Activated CD4-positive, alpha-beta T cell treated with anti-CD3 and anti-CD28 coated beads for 48 hours (primary cell): ENCODE data around the gene SLC2A4RG.

Experiments used
- DNase-seq: peaks from one replicate; pipeline ENCODE4 v3.0.0-alpha.2; 2020

Gene SLC2A4RG

GRCh38 chr20:63741676-63742380 is 2.3 kb downstream of the SLC2A4RG start:
- DNase-seq: no peak

DNA sequence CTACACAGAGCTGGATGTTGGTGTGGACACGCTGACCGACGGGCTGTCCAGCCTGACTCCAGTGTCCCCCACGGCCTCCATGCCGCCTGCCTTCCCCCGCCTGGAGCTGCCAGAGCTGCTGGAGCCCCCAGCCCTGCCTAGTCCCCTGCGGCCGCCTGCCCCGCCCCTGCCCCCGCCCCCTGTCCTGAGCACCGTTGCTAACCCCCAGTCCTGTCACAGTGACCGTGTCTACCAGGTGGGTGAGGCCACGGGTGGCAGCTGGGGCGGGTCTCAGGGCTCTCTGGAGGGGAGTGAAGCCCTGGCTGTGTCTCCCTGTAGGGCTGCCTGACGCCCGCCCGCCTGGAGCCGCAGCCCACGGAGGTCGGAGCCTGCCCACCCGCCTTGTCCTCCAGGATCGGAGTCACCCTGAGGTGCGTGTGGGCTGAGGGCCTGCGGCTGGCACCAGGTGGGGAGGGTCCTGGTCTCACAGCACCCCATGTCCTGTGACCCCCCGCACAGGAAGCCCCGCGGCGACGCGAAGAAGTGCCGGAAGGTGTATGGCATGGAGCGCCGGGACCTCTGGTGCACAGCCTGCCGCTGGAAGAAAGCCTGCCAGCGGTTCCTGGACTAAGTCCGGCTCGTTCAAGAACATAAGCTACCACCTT is 2.9 kb downstream of the SLC2A4RG start:
- DNase-seq: no peak

DNA sequence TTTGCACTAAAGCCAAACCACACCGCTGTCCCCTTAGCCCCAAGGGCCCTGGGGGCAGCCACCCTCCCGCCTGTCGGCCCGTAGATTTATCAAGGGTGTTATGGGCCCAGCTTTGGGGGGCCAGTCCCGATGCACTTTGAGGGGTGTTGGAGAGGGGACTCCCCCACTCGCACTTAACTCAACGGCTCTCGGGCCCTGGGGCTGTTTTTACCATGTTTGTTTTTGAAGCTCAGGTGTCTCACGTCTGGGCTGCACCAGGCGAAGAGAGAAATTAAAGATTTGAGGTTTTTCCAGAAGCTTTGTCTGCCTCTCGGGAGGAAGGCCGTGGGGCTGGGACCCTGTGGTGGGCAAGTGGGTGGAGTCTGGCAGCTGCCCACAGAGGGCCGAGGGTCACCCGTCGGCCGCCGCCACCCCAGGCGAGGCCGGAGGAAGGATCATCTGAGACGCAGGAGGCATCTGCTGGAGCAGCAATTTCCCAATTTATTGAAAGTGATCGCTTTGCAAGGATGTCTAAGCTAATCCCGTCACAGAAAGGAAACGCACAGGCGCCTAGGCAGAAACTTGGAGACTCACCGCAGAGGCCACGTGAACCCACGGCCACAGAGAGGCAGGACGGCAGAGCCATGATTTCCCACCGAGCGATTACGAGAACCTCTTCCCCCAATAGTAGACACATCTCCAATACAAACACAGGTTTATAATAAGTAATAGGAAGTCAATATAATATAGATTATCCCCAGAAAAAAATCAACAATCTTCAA is 3.8 kb downstream of the SLC2A4RG start:
- DNase-seq: no peak

GRCh38 chr20:63744158-63744557 is 4.6 kb downstream of the SLC2A4RG start:
- DNase-seq: no peak

DNA sequence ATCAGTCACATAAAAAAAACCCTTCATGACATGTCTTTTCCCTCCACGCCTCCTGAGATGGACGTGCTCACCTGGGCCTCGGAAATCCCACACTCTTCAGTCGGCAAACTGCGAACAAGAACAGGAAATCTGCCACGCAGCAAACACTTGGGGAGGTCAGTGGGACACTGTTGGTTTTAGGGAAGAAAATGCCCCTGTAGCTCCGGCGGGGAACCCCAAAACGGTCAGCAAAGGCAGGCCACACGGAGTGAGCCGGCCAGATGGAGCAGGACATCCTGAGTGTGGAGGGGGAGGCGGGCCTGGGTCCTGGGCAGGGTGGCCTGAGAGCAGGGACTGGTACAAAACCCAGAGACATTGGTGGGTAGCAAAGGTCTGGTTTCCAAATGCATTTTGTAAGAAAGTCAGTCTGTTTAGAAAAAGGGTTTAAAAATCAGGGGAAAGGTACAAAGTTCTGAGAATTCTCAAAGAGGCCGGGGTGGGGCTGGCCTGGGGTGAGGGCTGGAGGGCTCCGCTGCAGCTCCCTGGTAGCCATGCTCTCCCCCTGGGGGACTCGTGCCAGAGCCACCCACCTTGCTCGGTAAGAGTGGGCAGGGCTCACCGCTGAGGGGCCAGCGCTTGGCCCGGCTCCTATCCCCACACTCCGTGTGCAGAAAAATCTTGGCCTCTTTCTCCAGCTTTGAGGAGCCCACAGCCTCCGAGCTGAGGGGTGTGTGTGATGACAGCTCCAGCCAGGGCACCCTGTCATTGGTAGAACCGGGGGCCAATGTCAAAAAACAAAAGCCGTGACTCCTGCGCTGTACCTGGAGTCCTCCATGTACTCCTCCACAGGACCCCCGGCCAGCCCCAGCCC is 5.2 kb downstream of the SLC2A4RG start:
- no peak for DNase-seq

DNA sequence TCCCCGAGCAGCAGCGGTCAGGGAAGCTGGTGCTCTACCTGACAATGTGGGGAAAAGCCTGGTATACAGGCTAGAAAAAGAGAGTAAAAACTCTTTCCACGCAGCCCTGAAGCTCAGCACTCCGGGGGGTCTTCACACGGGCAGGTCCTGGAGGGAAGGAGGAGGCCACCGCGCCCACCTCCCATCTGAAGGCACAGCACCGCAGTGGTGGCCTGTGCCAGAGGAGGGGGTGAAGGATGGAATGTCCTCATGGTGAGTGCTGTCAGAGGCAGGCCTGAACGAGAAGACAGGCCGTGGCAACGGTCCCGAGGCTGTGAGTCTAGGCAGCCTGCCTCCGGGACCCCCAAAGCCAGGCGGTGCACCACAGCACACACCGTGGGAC is 5.8 kb downstream of the SLC2A4RG start:
- no peak for DNase-seq

DNA sequence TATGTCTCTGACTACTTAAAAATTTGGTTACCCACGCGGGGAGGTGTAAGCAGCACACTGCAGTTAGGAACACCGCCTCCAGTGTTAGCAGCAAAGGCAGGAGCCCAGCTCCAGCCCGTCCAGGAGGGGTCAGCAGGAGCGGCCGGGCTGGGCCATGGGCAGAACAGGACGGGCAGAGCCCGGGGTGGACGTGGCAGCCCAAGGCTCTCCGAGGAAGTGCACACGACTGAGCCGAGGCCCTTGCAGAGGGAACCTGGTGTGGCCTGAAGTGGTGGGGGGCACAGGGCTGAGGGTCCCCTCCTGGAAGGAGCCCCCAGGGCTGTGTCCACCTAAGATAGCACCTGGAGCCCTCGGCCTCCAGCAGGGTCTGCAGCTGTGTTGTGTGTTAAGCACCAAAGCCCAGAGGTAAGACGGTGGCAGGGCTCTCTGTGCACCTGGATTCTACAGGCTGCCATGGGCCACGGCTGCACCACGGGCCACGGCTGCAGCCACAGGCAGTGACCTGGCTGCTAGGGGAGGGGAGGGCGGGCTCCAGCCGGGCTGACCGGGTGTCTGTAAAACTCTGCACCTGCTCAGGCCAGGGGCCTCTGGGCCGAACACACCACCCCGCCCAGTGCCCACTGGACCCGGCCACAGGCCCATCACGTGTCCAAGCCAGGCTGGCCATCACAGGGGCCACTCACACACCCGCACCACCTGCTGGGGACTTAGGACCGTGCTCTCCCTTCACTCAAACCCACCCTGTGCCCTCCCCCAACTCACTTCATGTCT is 6.6 kb downstream of the SLC2A4RG start:
- DNase-seq: no peak

GRCh38 chr20:63746751-63747315 is 7.3 kb downstream of the SLC2A4RG start:
- DNase-seq: no peak

DNA sequence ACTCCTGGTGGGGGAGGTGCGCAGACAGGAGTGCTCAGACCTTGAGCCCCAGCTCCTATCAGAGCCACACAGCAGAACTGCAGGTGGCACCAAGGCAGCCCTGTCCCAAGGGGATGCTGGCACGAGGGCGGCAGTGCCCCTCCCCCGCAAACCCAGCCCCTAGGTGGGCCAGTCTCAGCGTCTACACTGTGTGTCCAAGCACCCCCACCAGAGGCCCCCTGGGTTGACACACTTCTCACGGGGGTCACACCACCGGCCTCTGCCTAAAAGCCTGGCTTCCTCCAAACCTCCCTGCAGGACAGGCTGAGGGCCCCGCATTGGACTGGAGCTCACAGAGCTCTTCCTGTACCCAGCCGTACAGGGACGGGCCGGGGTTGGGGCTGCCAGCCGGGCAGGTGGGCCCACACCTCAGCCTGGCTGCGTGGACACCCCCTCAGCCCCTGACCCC is 8.1 kb downstream of the SLC2A4RG start:
- no peak for DNase-seq

DNA sequence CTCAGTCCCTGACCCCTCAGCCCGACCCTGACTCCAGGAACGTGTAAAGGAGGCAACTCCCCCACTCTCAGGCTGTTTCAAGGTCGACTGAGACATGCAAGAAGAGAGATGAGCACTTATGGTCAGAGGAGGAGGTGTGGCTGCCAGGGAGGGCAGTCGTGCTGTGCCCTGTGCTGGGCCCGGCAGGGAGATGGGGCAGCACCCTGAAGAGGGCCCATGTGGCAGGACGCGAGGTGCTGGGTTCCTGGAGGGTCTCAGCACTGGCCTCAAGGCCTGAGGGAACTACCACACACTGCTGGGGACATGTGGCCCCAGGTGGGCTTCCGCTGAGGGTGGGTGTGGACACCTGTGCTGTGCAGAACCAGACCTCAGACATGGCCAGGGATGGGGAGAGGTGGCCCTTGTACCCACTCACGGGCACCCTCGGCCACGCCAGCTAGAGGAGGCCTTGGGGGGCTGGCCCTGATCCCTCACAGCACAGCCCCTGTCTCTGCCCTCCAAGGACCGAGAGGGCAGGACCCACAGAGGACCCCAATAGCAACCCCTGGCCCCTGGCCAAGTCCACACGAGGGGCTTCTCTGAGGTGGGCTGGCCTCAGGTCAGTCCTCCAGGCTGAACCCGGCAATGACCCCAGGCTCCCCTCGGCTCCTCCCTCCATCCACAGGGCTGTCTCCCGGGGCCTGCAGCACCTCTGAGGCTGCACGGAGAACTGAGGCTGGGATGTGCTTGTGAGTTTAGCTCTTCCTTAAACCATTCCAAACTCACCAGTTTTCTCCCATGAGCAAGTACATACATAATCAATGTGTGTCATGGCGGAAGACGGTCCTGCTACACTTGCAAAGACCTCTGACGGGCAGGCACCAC is 8.7 kb downstream of the SLC2A4RG start:
- DNase-seq: no peak

GRCh38 chr20:63748934-63749270 is 9.3 kb downstream of the SLC2A4RG start:
- DNase-seq: no peak

DNA sequence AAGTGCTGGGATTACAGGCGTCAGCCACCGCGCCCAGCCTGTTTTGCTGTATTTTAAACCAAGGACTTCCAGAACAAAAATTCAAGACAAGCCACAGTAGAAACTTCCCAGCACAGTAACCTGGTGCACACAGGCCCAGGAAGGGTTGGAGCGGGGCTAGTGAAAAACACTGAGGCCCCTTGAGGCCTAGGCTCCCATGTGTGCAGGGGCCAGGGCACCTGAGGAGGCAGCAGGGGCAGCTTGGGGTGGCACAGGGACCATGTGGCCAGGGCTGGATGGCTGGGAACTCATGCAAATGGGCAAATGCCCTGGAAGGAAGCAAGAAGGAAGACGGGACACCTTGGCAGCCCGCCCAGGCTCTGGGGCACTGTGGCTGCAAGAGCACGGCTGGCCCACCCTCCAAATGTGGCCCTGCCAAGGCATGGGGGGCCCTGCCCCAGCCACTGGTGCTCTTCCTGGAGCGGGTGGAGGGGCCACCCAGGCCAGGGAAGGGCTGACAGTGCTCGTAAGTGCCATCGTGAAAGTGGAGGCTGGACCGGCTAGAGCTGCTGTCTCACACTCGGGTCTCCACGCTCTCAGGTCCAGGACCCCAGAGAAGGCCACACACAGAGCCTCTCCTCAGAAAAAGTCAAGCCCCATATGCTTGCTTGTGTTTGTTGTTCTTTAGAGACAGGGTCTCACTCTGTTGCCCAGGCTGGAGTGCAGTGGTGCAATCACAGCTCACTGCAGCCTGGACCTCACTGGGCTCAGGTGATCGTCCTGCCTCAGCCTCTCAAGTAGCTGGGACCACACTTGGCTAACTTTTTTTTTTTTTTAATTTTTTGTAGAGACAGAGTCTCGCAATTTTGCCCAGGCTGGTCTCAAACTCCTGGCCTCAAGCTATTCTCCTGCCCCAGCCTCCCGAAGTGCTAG is 10.3 kb downstream of the SLC2A4RG start:
- DNase-seq: no peak

DNA sequence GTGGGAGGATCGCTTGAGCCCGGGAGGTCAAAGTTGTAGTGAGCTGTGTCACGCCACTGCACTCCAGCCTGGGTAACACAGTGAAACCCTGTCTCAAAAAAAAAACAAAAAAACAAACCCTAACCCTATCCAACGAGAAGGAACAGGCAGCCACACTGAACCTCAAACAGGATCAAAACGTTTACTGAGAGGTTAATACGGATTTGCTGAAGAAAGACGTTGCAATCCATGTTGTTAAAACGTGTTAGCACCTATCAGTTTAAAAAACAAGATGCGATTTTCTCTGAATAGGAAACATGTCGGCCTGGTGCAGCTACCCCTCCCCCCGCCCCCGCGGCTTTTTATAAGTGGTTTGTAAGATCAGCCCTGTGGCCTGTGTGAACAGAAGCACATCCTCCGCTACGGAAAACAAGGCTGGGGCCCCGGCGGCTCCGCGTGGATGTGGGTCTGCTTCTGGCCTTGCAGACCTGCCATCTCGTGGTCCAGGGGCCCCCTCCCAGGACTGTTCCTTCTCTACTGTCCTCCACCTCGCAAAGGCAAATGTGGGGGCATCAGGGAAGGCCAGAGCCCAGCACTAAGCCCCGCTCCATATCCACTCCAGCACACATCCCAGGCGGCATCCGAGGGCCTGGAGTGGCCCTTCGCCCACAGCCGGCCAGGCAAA is 11.4 kb downstream of the SLC2A4RG start:
- peak; percentile 75 for DNase-seq

- peak; percentile 51 for DNase-seq
These were observed 12.1 kb downstream of the SLC2A4RG start for GRCh38 chr20:63751471-63752271.

DNA sequence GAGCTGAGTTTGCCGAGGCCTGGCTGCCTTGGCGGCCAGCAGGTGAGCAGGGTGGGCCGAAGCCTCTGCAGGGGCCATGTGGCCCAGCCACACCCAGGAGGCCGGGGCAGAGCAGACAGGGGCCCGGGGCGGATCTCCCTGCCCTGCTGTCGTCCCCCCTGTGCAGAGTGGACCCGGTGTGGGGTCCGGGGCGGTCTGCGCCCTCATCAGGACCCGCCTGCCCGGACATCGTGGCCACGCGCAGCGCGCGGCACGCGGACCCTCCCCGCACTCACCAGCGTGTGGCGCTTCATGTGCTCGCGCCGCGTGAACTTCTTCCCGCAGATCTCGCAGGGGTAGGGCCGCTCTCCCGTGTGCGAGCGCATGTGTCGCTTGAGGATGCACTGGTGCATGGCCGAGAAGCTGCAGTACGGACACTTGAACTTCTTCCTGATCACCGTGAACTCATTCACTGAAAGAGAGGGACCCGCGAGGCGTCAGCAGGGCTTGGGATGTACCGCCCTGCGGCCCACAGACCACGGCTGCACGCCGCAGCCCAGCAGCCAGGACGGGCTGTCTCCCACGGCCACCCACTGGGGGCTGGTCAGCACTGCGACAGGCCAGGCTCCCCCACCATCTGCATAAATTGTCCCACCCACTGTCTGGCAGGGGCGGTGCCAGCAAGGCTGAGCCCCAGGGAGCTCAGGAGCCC is 13.0 kb downstream of the SLC2A4RG start:
- no peak for DNase-seq

DNA sequence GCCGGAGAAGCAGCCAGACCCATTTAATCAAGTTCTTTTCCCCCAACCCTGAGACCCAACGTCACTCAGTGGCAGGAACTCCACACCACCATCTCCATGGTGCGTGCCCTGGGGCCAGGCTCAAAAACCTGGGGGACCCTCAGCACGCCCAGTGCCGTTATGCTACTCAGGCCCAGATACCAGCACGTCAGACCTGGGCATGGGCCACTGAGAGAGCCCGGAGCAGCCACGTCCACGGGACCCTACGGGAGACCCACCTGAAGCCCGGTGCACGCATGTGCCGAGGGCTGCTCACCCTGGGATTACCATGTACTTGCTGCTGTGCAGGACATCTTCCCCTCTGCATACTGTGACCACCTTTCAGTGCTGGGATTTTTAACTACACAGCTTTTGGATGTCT is 13.8 kb downstream of the SLC2A4RG start:
- no peak for DNase-seq

- no peak for DNase-seq
These were observed 14.4 kb downstream of the SLC2A4RG start for GRCh38 chr20:63754008-63754407.
